ENCODE data around the gene CEP131.

Gene CEP131

GRCh38 chr17:81252326-81252986 is 29.7 kb upstream of the CEP131 start:
- in situ Hi-C loops (cut with HindIII; ENCODE audit: low sequenced_read_pairs): no loop called here

- in situ Hi-C loops (cut with HindIII; ENCODE audit: low sequenced_read_pairs): no loop called here
These were observed 29.0 kb upstream of the CEP131 start for GRCh38 chr17:81251709-81252301.

DNA sequence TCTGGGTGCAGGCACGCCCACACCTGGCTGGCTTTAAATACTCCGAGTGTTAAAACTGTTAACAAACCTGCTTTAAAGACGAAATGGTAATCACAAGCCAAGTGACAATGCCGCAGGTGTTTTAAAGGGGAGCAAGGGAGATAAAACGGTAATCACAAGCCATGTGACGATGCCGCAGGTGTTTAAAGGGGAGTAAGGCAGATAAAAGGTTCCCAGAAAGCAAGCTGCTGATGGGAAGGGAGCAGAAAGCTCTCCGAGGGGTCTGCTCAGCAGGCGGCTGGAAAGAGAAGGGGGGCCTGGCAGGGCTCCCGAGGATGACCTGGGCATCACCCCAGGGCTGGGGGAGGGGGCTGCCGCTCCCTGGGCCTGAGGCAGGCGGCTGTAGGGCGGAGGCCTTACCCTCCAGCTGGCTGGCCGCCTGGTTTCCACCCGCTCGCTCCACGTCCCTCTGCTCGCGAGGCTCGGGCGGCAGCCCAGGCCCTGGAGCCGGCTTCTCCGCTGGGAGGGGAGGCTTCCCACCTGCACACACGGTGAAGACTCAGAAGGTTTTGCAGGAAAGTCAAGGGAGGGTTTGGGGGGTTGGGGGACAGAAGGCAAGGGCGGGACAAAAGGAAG is 28.4 kb upstream of the CEP131 start:
- in situ Hi-C loops (cut with HindIII; ENCODE audit: low sequenced_read_pairs): no loop called here

- in situ Hi-C loops (cut with HindIII; ENCODE audit: low sequenced_read_pairs): no loop called here
These were observed 27.7 kb upstream of the CEP131 start for GRCh38 chr17:81250286-81251093.

DNA sequence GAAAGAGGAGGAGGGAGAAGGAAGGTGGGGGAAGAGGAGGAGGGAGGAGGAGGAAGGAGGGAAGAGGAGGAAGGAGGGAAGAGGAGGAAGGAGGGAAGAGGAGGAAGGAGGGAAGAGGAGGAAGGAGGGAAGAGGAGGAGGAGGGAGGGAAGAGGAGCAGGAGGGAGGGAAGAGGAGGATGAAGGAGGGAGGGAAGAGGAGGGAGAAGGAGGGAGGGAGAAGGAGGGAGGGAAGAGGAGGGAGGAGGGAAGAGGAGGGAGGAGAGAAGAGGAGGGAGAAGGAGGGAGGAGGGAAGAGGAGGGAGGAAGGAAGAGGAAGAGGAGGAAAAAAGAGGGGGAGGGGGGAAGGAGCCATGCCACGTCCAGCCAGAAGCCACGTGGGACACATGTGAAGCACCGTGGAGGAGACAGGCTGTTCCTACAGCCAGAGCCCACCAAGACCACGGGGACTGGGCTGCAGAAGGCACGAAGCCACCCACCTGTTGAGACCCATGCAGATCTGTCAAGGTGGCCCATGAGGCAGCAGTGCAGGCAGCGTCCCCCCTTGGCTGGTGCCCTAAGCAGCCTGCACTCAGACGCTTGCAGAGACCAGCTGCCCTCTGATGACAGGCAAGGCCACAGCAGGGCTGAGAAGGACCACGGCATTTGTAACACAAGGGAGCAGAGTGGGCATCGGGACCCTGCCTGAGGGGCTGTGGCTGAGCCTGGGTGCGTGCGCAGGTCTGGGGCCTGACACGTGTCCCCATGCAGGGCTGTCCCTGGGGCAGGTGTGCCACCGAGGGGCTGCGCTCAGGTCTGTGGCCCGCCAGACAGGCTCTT is 26.7 kb upstream of the CEP131 start:
- in situ Hi-C loops (cut with HindIII; ENCODE audit: low sequenced_read_pairs): no loop called here

DNA sequence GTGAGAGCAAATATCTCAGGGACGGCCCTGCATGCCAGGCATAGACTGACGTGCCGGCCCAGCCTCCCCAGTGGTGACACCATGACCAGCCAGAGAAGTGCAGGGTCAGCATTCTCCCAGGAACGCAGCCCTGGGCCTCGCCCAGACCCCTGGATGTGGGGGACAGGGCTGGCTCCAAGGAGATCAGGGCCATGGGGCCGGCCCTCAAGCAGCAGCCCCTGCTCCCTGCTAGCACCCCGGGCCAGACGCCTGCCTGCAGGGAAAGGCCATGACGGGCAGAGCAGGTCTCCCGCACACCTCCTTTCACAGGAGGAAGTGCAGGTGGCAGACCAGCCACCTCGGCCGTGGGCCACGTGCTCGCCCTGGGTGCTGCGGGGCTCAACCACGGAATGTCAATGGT is 25.9 kb upstream of the CEP131 start:
- in situ Hi-C loops (cut with HindIII; ENCODE audit: low sequenced_read_pairs): no loop called here

GRCh38 chr17:81247339-81247990 is 24.7 kb upstream of the CEP131 start:
- in situ Hi-C loops (cut with HindIII; ENCODE audit: low sequenced_read_pairs): no loop called here

DNA sequence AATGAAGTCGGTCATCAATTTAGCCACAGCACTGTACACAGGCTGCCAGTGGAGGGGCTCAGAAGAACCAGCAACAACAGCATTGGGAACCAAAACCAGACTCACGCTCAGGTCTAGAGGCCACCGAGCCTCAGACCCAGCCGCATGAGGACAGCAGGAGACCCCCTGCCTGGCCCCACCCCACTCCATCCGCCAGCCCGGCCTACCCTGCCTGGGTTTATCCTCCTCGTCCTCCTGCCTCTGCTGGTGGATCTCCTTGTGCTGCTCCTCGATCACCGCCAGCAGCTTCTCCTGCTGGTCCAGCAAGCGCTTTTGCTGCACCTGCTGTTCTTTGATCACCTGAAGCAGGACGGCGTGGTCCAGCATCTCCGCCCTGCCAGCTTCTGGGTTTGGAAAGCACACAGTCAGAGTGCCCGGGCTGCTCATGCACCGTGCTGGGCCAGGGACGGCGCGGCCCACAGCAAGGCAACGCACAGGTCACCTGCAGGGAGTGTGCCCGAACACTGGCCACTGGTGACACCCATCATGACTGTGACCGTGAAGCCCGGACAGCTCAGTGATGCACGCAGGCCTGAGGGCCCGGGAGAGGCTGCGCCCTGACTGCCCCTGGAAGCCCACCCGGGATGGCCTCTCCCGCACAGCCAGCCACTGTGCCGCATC is 24.0 kb upstream of the CEP131 start:
- in situ Hi-C loops (cut with HindIII; ENCODE audit: low sequenced_read_pairs): no loop called here

DNA sequence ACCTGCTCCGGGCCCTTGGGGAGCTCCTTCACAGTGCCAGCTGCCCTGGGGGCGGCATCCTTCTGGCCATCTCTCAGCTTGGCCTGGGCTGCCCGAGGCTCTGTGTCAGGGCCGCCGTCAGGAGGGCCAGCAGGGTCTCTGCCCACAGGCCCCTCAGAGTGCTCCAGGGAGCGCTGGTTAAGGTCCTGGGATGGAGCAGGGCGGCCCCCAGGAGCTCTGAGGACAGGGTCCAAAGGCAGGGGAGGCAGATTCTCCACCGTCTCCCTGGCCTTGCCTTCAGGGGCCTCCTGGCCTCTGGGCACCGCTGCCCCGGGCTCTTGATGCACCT is 23.5 kb upstream of the CEP131 start:
- in situ Hi-C loops (cut with HindIII; ENCODE audit: low sequenced_read_pairs): no loop called here

GRCh38 chr17:81245665-81246342 is 23.0 kb upstream of the CEP131 start:
- in situ Hi-C loops (cut with HindIII; ENCODE audit: low sequenced_read_pairs): no loop called here

DNA sequence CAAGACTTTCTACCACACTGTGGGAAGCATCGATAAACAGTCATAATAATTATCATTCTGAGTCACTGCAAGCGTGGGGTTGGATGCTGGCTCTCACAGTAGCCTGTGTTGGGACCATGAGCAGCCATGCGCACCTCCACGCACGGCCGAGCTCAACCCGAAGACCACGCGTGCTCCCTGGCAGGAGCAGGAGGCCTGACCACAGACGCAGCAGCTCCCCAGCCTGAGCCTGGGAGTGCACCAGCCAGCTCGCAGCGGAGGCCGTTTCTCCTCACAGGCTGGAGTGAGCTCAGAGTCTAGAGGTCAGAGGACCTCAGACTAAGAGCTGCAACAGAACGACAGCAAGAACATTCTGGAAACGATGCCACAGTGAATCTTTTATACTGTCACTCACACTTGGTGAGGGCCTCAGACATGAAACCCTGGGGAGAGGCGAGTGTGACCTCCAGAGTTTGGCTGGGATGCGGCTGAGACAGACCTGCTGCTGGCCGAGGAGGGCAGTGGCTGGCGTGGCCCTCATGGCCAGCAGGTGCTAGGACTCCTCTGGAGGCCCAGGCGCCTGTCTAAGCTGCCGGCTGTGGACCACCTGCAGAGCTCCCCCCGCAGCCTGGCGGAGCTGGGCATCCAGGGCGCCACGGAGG is 22.4 kb upstream of the CEP131 start:
- in situ Hi-C loops (cut with HindIII; ENCODE audit: low sequenced_read_pairs): no loop called here

DNA sequence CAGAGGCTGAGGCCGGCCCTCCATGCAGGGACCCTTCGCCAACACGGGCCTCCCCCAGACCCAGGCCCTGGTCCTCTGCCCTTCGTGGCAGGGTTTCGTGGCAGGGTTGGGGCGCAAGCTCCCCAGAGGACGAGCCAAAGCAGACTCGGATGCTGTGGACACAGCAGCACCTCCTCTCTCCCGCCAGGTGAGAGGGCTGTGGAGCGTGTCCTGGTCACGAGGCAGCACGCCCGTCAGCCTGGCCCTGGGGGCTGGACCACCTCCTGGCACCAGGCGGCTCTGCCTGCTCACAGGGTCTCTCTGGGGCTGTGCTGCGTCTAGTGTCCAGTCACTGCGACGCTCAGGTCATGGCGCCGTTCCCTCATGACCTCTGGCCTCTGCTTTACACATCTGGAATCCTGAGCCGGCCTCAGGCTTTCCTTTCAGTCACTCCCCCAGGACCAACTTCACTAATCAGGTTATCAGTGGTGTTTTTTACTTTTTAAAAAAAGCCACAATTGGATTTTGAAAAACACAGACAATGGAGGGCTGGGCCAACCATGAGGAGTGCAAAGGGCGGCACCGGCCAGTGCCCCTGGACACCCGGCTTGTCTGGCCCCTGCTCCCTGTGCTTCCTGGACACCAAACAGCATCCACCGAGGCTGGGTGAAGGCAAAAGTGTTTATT is 21.7 kb upstream of the CEP131 start:
- in situ Hi-C loops (cut with HindIII; ENCODE audit: low sequenced_read_pairs): no loop called here

DNA sequence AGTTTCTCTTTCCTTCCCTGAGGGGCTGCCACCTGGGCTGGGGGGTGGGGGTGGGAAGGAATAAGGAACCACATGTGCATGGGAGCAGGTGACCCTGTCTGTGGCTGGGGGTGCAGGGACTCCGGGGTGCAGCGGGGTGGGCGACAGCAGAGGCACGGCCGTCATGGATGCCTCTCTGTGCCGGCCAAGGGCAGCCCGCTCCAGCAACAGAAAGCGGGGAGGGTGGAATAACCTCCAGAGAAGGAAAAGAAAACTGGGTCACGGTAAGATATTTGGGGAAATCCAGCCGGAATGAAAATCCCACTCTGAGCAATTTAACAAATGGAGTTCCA is 20.5 kb upstream of the CEP131 start:
- in situ Hi-C loops (cut with HindIII; ENCODE audit: low sequenced_read_pairs): no loop called here

DNA sequence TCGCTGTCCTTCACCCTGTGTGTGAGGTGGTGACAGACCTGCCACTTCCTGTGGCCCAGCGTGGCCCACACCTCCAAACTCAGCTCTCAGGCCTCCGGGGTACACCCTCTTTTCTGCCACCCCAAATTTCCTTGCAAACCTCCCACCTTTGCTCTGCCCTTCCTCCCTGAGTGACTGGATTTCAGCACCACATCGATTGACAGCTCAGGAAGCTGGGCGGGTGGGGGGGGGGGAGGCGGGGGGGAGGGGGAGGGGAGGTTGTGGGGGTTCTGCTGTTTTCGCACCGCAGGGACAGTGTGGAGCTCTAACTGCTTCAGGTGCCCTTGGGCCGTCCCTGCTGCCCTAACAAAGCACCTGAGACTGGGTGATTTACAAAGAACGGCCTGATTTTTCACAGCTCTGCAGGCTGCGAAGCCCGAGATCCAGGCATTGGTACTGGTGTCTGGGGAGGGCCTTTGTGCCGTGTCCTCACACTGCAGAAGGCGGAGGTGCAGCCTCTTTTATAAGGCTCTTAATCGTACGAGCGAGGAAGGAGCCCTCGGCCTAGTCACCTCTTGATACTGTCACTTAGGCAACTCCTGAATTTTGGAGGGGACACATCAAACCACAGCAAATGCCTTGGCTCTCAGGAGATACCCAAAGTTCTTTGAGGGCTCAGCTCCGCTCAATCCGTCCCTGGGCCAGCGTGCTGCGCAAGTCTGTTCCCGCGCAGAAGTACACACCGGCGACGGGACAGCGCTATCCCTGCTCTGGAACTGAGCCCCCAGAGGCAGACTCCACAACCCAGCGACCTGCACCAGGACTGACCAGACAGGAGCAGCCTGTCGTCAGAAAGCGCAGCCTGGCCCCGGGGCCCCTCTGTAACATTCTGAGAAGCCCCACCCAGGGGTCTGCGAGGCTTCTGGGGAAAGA is 19.9 kb upstream of the CEP131 start:
- in situ Hi-C loops (cut with HindIII; ENCODE audit: low sequenced_read_pairs): no loop called here

DNA sequence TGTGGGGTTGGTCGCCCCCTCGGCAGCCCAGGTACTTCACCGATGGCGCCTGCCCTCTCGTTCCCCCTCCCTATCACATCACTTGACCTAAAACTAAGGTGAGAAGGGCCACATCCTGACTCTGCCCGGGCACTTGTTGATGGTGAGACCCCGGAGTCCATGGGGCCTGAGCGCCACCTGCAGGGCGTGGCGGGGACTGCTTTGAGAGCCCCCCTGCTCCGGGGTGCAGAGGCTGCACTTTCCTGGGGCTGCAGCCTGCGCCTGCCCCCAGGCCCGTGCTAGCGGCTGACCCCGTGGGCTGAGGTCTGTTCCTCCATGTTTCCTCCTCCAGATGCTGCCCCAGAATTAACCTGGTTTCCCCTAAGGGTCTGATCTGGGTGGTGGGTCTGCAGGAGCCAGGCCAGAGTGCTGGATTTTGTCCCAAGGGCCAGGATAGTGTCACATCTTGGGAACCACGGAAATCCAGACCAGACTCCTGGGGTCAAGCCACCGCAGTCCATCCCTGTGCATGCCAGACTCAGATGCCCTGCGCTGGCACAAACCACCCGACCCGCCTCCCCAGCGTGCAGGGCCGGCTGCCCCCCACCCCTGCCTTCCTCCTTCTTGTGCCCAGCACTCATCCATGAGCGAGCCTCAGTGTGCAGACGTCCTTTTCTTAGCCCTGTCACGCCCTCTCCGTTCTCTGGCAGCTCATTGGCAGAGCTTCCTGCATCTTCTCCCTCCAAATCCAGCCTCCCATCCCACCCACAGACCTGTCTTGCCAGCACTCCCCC is 19.1 kb upstream of the CEP131 start:
- in situ Hi-C loops (cut with HindIII; ENCODE audit: low sequenced_read_pairs): no loop called here

DNA sequence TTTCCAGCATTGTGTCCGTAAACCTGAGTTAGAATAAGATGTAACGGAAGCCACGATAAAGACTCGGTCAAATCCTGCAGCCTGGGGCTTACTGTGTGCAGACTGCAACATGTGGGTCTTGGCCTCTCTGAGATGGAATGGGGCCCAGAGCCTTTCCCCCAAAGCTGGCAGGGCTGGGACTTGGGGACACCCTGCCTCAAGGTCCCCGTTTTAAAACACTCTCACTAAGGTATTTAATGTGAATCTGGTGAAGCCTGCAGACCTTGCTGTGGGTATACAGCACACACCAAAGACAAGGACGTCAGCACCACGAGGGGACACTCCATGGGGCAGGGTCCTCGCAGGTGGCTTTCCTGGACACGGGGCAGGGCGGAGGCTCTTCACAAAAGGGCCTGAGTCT is 18.4 kb upstream of the CEP131 start:
- in situ Hi-C loops (cut with HindIII; ENCODE audit: low sequenced_read_pairs): no loop called here

- in situ Hi-C loops (cut with HindIII; ENCODE audit: low sequenced_read_pairs): no loop called here
These were observed 18.0 kb upstream of the CEP131 start for GRCh38 chr17:81240761-81241160.

All from DLD1 (cell line).